H1 (cell line): ENCODE results near the gene SPTBN5. TPM values are rescaled to one million over a fixed set of nuclear protein-coding genes. Genes with fewer than 3 reads are reported as not detected.

Source experiments
- CTCF ChIA-PET: fragments of 300-600 bp; sonication (Branson Sonifier 250); formaldehyde crosslinking; loops from one replicate; lab custom pipeline; 2021; ENCODE audit not compliant: partially characterized antibody; lab: Charles Lee
- POLR2A ChIA-PET: fragments of 300-600 bp; sonication (Branson Sonifier 250); formaldehyde crosslinking; loops from one replicate; lab custom pipeline; 2021; ENCODE audit warnings: inconsistent platforms; ENCODE audit not compliant: partially characterized antibody; lab: Charles Lee
- DNase-seq, 2 experiments: peaks; one replicate each; pipeline versions ENCODE4 v3.0.0 to v3.0.0-alpha.2; 2010 to 2022; ENCODE audit warnings: low spot score in 2 of 2, low read depth in 1 of 2, mixed read lengths in 1 of 2
- FAIRE-seq: peaks from 2 replicates; lab custom pipeline; 2011; peaks lifted over from hg19 to GRCh38; lab: Jason Lieb, UNC
- H2AFZ ChIP-seq: 2 replicates; pipeline ENCODE4 v1.8.1; 2012; ENCODE audit warnings: low read length, inconsistent platforms
- H2AK5ac ChIP-seq: 2 replicates; pipeline ENCODE4 v1.6.1; 2013; ENCODE audit warnings: low read depth, low read length
- H2BK120ac ChIP-seq: replicated peaks from 2 replicates; pipeline ENCODE3; 2013; ENCODE audit warnings: low read depth, low read length, inconsistent platforms
- H2BK12ac ChIP-seq: 2 replicates; pipeline ENCODE4 v1.6.1; 2013; ENCODE audit warnings: low read depth, low read length
- H2BK15ac ChIP-seq: 2 replicates; pipeline ENCODE4 v1.6.1; 2013; ENCODE audit warnings: low read length
- H2BK20ac ChIP-seq: 2 replicates; pipeline ENCODE4 v1.6.1; 2013; ENCODE audit warnings: low read length
- H2BK5ac ChIP-seq: 2 replicates; pipeline ENCODE4 v1.6.1; 2013; ENCODE audit warnings: low read depth, low read length
- H3K14ac ChIP-seq: 2 replicates; pipeline ENCODE4 v1.6.1; 2013; ENCODE audit warnings: inconsistent platforms; ENCODE audit not compliant: insufficient read length
- H3K18ac ChIP-seq: 2 replicates; pipeline ENCODE4 v1.6.1; 2013; ENCODE audit warnings: low read length; ENCODE audit errors: extremely low read depth
- H3K23ac ChIP-seq: 2 replicates; pipeline ENCODE4 v1.6.1; 2013; ENCODE audit warnings: inconsistent platforms; ENCODE audit not compliant: insufficient read length
- H3K23me2 ChIP-seq: 2 replicates; pipeline ENCODE4 v1.6.1; 2013; ENCODE audit warnings: low read depth, low read length
- H3K27ac ChIP-seq: 2 replicates; pipeline ENCODE4 v1.6.1; 2011; ENCODE audit warnings: low read depth, low read length, inconsistent platforms
- H3K27me3 ChIP-seq, 4 experiments: replicated peaks in 1 of 4; 1 replicate in 1 of 4; 2 replicates in 3 of 4; pipeline versions ENCODE4 v1.6.1 to v1.8.1; 2011 to 2013; ENCODE audit warnings: low read length in 3 of 4, mild to moderate bottlenecking in 3 of 4, inconsistent platforms in 2 of 4, mixed read lengths in 2 of 4, moderate library complexity in 1 of 4; ENCODE audit not compliant: control insufficient read depth in 3 of 4, insufficient read depth in 3 of 4; ENCODE audit errors: extremely low read depth in 1 of 4
- H3K36me3 ChIP-seq, 4 experiments: 2 replicates each; pipeline versions ENCODE4 v1.6.1 to v1.8.1; 2011 to 2013; ENCODE audit warnings: mild to moderate bottlenecking in 4 of 4, low read length in 3 of 4, moderate library complexity in 2 of 4, control low read depth in 1 of 4, inconsistent platforms in 1 of 4; ENCODE audit not compliant: insufficient read depth in 4 of 4, control insufficient read depth in 2 of 4
- H3K4ac ChIP-seq: replicated peaks from 2 replicates; pipeline ENCODE3; 2013; ENCODE audit warnings: low read length, low read depth, mixed read lengths, inconsistent platforms; ENCODE audit not compliant: insufficient read length
- H3K4me1 ChIP-seq, 4 experiments: replicated peaks in 1 of 4; 1 replicate in 1 of 4; 2 replicates in 3 of 4; pipeline versions ENCODE4 v1.6.1 to v1.8.1; 2011 to 2013; ENCODE audit warnings: low read length in 3 of 4, inconsistent platforms in 2 of 4, mixed read lengths in 1 of 4; ENCODE audit not compliant: insufficient read depth in 4 of 4, control insufficient read depth in 3 of 4
- H3K4me2 ChIP-seq, 2 experiments: 2 replicates each; pipeline versions ENCODE4 v1.6.1 to v1.8.1; 2011 to 2013; ENCODE audit warnings: low read depth in 2 of 2, low read length in 2 of 2, control low read depth in 1 of 2, inconsistent platforms in 1 of 2, mild to moderate bottlenecking in 1 of 2; ENCODE audit not compliant: insufficient read depth in 1 of 2
- H3K4me3 ChIP-seq, 4 experiments: fragments of 200-600, 300-600 bp in 1 of 4; sonication (generic), shearing (Covaris generic), sonication (Bioruptor Twin) in 1 of 4; 2 replicates each; pipeline versions ENCODE4 v1.5.1 to v1.8.1; 2011 to 2016; ENCODE audit warnings: low read length in 4 of 4, low read depth in 3 of 4, control low read depth in 2 of 4, inconsistent platforms in 2 of 4, mild to moderate bottlenecking in 2 of 4, mixed read lengths in 1 of 4, moderate library complexity in 1 of 4; ENCODE audit not compliant: insufficient read depth in 2 of 4; ENCODE audit errors: extremely low read depth in 1 of 4
- H3K56ac ChIP-seq: replicated peaks from 2 replicates; pipeline ENCODE3; 2013; ENCODE audit warnings: low read depth, mild to moderate bottlenecking, mixed read lengths, low read length, inconsistent platforms; ENCODE audit not compliant: insufficient read length
- H3K79me1 ChIP-seq: 2 replicates; pipeline ENCODE4 v1.6.1; 2013; ENCODE audit warnings: low read depth, low read length, control low read depth
- H3K79me2 ChIP-seq, 2 experiments: 2 replicates each; pipeline versions ENCODE4 v1.6.1 to v1.8.1; 2012 to 2013; ENCODE audit warnings: low read length in 2 of 2, mild to moderate bottlenecking in 2 of 2, inconsistent platforms in 1 of 2; ENCODE audit not compliant: insufficient read depth in 2 of 2, control insufficient read depth in 1 of 2
- H3K9ac ChIP-seq, 4 experiments: replicated peaks in 1 of 4; 1 replicate in 1 of 4; 2 replicates in 3 of 4; pipeline versions ENCODE4 v1.6.1 to v1.8.1; 2011 to 2013; ENCODE audit warnings: low read depth in 3 of 4, low read length in 3 of 4, control low read depth in 2 of 4, mild to moderate bottlenecking in 2 of 4, moderate library complexity in 2 of 4, inconsistent platforms in 1 of 4; ENCODE audit errors: extremely low read depth in 1 of 4
- H3K9me3 ChIP-seq, 2 experiments: 2 replicates each; pipeline versions ENCODE4 v1.6.1 to v1.8.1; 2012 to 2013; ENCODE audit warnings: mild to moderate bottlenecking in 2 of 2, moderate library complexity in 2 of 2, control low read depth in 1 of 2, inconsistent platforms in 1 of 2, low read depth in 1 of 2, low read length in 1 of 2, mixed read lengths in 1 of 2; ENCODE audit not compliant: insufficient read depth in 2 of 2
- H4K20me1 ChIP-seq, 2 experiments: replicated peaks in 1 of 2; 2 replicates each; pipeline versions ENCODE3 to v1.8.1; 2011 to 2013; ENCODE audit warnings: inconsistent platforms in 2 of 2, low read length in 2 of 2, mild to moderate bottlenecking in 1 of 2; ENCODE audit not compliant: insufficient read depth in 2 of 2, control insufficient read depth in 1 of 2
- H4K5ac ChIP-seq: 2 replicates; pipeline ENCODE4 v1.6.1; 2013; ENCODE audit warnings: low read length, low read depth, mixed read lengths, inconsistent platforms; ENCODE audit not compliant: insufficient read length
- H4K8ac ChIP-seq: 2 replicates; pipeline ENCODE4 v1.8.0; 2013; ENCODE audit warnings: mild to moderate bottlenecking, moderate library complexity, low read length, inconsistent platforms; ENCODE audit not compliant: insufficient read depth; ENCODE audit errors: extremely low read depth
- H4K91ac ChIP-seq: replicated peaks from 2 replicates; pipeline ENCODE3; 2013; ENCODE audit warnings: low read length, mixed read lengths, inconsistent platforms; ENCODE audit not compliant: insufficient read length
- BCL11A ChIP-seq, 2 experiments: IDR thresholded peaks; one replicate each; pipeline ENCODE4 v1.6.1; 2011; ENCODE audit warnings: low read depth in 2 of 2, low read length in 2 of 2, mild to moderate bottlenecking in 2 of 2
- EZH2 ChIP-seq: fragments of 200-600 bp; sonication (generic); IDR thresholded peaks from 2 replicates; pipeline ENCODE4 v1.7.1; 2012; ENCODE audit warnings: low read depth, mild to moderate bottlenecking, moderate library complexity, low read length, inconsistent platforms; ENCODE audit not compliant: severe bottlenecking
- GABPA ChIP-seq: IDR thresholded peaks from 2 replicates; pipeline ENCODE4 v1.6.1; 2011; ENCODE audit warnings: mild to moderate bottlenecking, low read length, moderate library complexity, borderline replicate concordance; ENCODE audit not compliant: insufficient read depth
- HDAC2 ChIP-seq, 2 experiments: fragments of 300-600 bp in 1 of 2; sonication (generic) in 1 of 2; IDR thresholded peaks; 2 replicates each; pipeline ENCODE4 v1.6.1; 2011 to 2012; ENCODE audit warnings: low read depth in 2 of 2, low read length in 2 of 2, mild to moderate bottlenecking in 2 of 2, moderate library complexity in 2 of 2, borderline replicate concordance in 1 of 2, inconsistent platforms in 1 of 2
- NANOG ChIP-seq: IDR thresholded peaks from 2 replicates; pipeline ENCODE4 v1.6.1; 2011; ENCODE audit warnings: low read length, low read depth, mild to moderate bottlenecking, inconsistent platforms; ENCODE audit not compliant: insufficient read depth, poor library complexity, severe bottlenecking
- RBBP5 ChIP-seq: IDR thresholded peaks from 2 replicates; pipeline ENCODE4 v1.7.1; 2012; ENCODE audit warnings: low read depth, mild to moderate bottlenecking, inconsistent platforms, low read length, moderate library complexity, borderline replicate concordance
- RXRA ChIP-seq: IDR thresholded peaks from 2 replicates; pipeline ENCODE4 v1.6.1; 2011; ENCODE audit warnings: low read depth, mild to moderate bottlenecking, low read length, moderate library complexity; ENCODE audit not compliant: insufficient read depth
- whole genome bisulfite sequencing, 2 experiments: shearing (Covaris generic) in 1 of 2; methylation state at CpG; one replicate each; pipeline versions ENCODE4 v1.1.6 to v1.1.7; 2013 to 2015; ENCODE audit warnings: low lambda C conversion rate in 2 of 2, mixed read lengths in 2 of 2, inconsistent platforms in 1 of 2, low coverage in 1 of 2, missing lambda C conversion rate in 1 of 2; ENCODE audit not compliant: insufficient replicate concordance in 2 of 2, insufficient coverage in 1 of 2, insufficient read length in 1 of 2; ENCODE audit errors: extremely low coverage in 1 of 2, missing lambda C conversion rate in 1 of 2; 5-methylcytosine and 5-hydroxymethylcytosine counted together
- polyA plus RNA-seq, 7 experiments: library from polyadenylated mRNA; depleted of rRNA in 3 of 7; stranded (reverse) in 5 of 7; unstranded in 2 of 7; fragments of >200 nt in 5 of 7; fragments of 200-250 nt in 2 of 7; gene quantifications; 1 replicate in 5 of 7; 2 replicates in 1 of 7; 4 replicates in 1 of 7; pipeline versions ENCODE4 v1.2.1 to v1.2.3, GENCODE V29; 2011 to 2013; ENCODE audit warnings: missing spikeins in 2 of 7, mixed read lengths in 2 of 7
- total RNA-seq: library from RNA; stranded (reverse); fragmentation: NEBNext Ultra II Directional; extraction: Animal tissue kit (Norgen Biotek cat#: 25700); gene quantifications from 2 replicates; pipeline ENCODE4 v1.2.1, GENCODE V29; 2021

The SPTBN5 gene
- total and polyA plus RNA-seq, 2 of the 8 experiments (the other 6 are each of a cell fraction or from before 2014, with no cell fraction given): 0.32 to 0.84 TPM

GRCh38 chr15:41891946-41892345 lies 1.9 kb downstream of the SPTBN5 start:
- Histone ChIP-seq H4K91ac (no peak overlapping the region), H2BK15ac (no peak overlapping the region), H2AK5ac (no peak overlapping the region), H3K9ac (no peak overlapping the region), H3K4me1 (peaks cover 0 to 2% (median 0%) of the 10 kb centered on the region in 4 experiments; a peak in 3 of 7 replicates), H2AFZ (no peak overlapping the region), H3K14ac (no peak overlapping the region), H2BK120ac (no peak overlapping the region), H3K4ac (no peak overlapping the region), H3K4me2 (no peak overlapping the region), H2BK12ac (no peak overlapping the region), H3K23me2 (no peaks in the 10 kb centered on the region), H3K36me3 (no peaks in the 10 kb centered on the region), H4K20me1 (no peaks in the 10 kb centered on the region), H3K27ac (no peak overlapping the region), H2BK5ac (no peak overlapping the region)
- CTCF ChIA-PET: interaction anchor here (1.1 to 4.3 kb wide), 7 partner anchors 12 to 119 kb away, joined by 3 to 29 read pairs (median 5); partner anchors contain the start of gene MAPKBP1
- no peak for DNase-seq
- POLR2A ChIA-PET: interaction anchor here (0.9 kb wide), 1 partner anchor 11 kb away, joined by 5 read pairs; no protein-coding TSS in a partner anchor
- TF ChIP-seq RXRA (no peak), GABPA (no peak), EZH2 (no peak), BCL11A (IDR thresholded peaks at IDR 0.05; ENCODE audit: low read depth in 2 of 2, low read length in 2 of 2) (no peak), NANOG (no peak), RBBP5 (no peak), HDAC2 (IDR thresholded peaks at IDR 0.05; ENCODE audit: borderline replicate concordance in 1 of 2, low read depth in 2 of 2, low read length in 2 of 2) (no peak)
- TF ChIP-seq, all 59 proteins: peak for 0
- 93% methylated on average over 3 of the region's 3 CpGs; no CpG with 5 or more reads in 1 of the 2 experiments for WGBS, 2 experiments
- Histone ChIP-seq H3K4me3 (no peak overlapping the region), H3K27me3 (no peaks in the 10 kb centered on the region; a peak in 1 of 7 replicates), H3K9me3 (no peaks in the 10 kb centered on the region), H3K18ac (no peak overlapping the region), H3K23ac (no peak overlapping the region), H3K79me2 (no peaks in the 10 kb centered on the region), H4K8ac (no peak overlapping the region), H3K79me1 (no peaks in the 10 kb centered on the region), H2BK20ac (no peak overlapping the region), H4K5ac (no peak overlapping the region), H3K56ac (no peak overlapping the region)
- FAIRE-seq: no peak
